Endothelial cell (in vitro differentiated cells): Measurements from ENCODE around the gene SASH1. TPM values are rescaled to one million over a fixed set of nuclear protein-coding genes. Genes with fewer than 3 reads are reported as not detected.
A peak's percentile ranks its signal among the peaks of the same experiment; 100 is the strongest.

ENCODE experiments used
- DNase-seq: peaks from one replicate; pipeline ENCODE4 v3.0.0; 2021; ENCODE audit warnings: low spot score
- H3K27ac Mint-ChIP-seq: one replicate; pipeline ENCODE4 v1.8.0; 2021; ENCODE audit warnings: mixed read lengths, inconsistent platforms; ENCODE audit not compliant: unreplicated experiment
- H3K27me3 Mint-ChIP-seq: one replicate; pipeline ENCODE4 v1.8.0; 2021; ENCODE audit warnings: mild to moderate bottlenecking, moderate library complexity, mixed read lengths, inconsistent platforms; ENCODE audit not compliant: unreplicated experiment
- H3K36me3 Mint-ChIP-seq: one replicate; pipeline ENCODE4 v1.8.0; 2021; ENCODE audit warnings: mild to moderate bottlenecking, low read depth, mixed read lengths, inconsistent platforms; ENCODE audit not compliant: unreplicated experiment
- H3K4me1 Mint-ChIP-seq: one replicate; pipeline ENCODE4 v1.8.0; 2021; ENCODE audit warnings: mild to moderate bottlenecking, mixed read lengths, inconsistent platforms; ENCODE audit not compliant: unreplicated experiment
- H3K4me3 Mint-ChIP-seq: one replicate; pipeline ENCODE4 v1.8.0; 2021; ENCODE audit warnings: mild to moderate bottlenecking, mixed read lengths, inconsistent platforms; ENCODE audit not compliant: unreplicated experiment
- H3K9me3 Mint-ChIP-seq: one replicate; pipeline ENCODE4 v1.8.0; 2021; ENCODE audit warnings: mixed read lengths, inconsistent platforms; ENCODE audit not compliant: unreplicated experiment
- CTCF ChIP-seq: fragments of 200-600 bp; sonication (generic); IDR thresholded peaks from one replicate; pipeline ENCODE4 v1.5.0; 2021; ENCODE audit warnings: antibody characterized with exemption; ENCODE audit not compliant: unreplicated experiment
- total RNA-seq: library from RNA; stranded (reverse); fragmentation: NEBNext Ultra II Directional; extraction: Animal tissue kit (Norgen Biotek cat#: 25700); gene quantifications from one replicate; pipeline ENCODE4 v1.2.1, GENCODE V29; 2021; ENCODE audit not compliant: unreplicated experiment

Gene SASH1
- total RNA-seq, 1 donor from 2014 or later, result 138 TPM

- Mint-ChIP-seq H3K9me3 (peaks cover 2% of the 10 kb centered on the region), H3K27ac (no peak overlapping the region), H3K27me3 (peaks cover 2% of the 10 kb centered on the region), H3K4me1 (peaks cover 16% of the 10 kb centered on the region), H3K36me3 (peaks cover 58% of the 10 kb centered on the region), H3K4me3 (peak overlapping the region; percentile 3)
- no peak for TF ChIP-seq CTCF
- DNase-seq, result no peak
Measured at GRCh38 chr6:148548065-148548748, 205.6 kb downstream of the SASH1 start.

GRCh38 chr6:148548749-148549140 lies 206.1 kb downstream of the SASH1 start:
- peaks cover 16% of the 10 kb centered on the region for H3K4me1 Mint-ChIP-seq
- DNase-seq, result no peak
- no peak overlapping the region for H3K4me3 Mint-ChIP-seq
- H3K36me3 Mint-ChIP-seq, result peaks cover 58% of the 10 kb centered on the region
- H3K27me3 Mint-ChIP-seq, result peaks cover 2% of the 10 kb centered on the region
- TF ChIP-seq CTCF, result no peak
- peaks cover 7% of the 10 kb centered on the region for H3K9me3 Mint-ChIP-seq
- no peak overlapping the region for H3K27ac Mint-ChIP-seq

- TF ChIP-seq CTCF, result no peak
- Mint-ChIP-seq H3K27me3 (no peaks in the 10 kb centered on the region), H3K4me3 (peak overlapping the region; percentile 47), H3K27ac (peak overlapping the region; percentile 91), H3K9me3 (peaks cover 10% of the 10 kb centered on the region), H3K36me3 (peaks cover 54% of the 10 kb centered on the region), H3K4me1 (peaks cover 16% of the 10 kb centered on the region)
- DNase-seq, result no peak
Measured at GRCh38 chr6:148550569-148550968, 207.9 kb downstream of the SASH1 start.

- TF ChIP-seq CTCF, result no peak
- H3K4me1 Mint-ChIP-seq, result peaks cover 18% of the 10 kb centered on the region
- no peak for DNase-seq
- H3K27ac Mint-ChIP-seq, result peak overlapping the region; percentile 91
- H3K27me3 Mint-ChIP-seq, result no peaks in the 10 kb centered on the region
- H3K4me3 Mint-ChIP-seq, result peak overlapping the region; percentile 29
- peaks cover 52% of the 10 kb centered on the region for H3K36me3 Mint-ChIP-seq
- peaks cover 10% of the 10 kb centered on the region for H3K9me3 Mint-ChIP-seq
Measured at GRCh38 chr6:148551226-148551625, 208.6 kb downstream of the SASH1 start.

- no peak for TF ChIP-seq CTCF
- Mint-ChIP-seq H3K9me3 (peaks cover 10% of the 10 kb centered on the region), H3K27me3 (peaks cover 6% of the 10 kb centered on the region), H3K27ac (no peak overlapping the region), H3K4me3 (no peak overlapping the region), H3K4me1 (peaks cover 10% of the 10 kb centered on the region), H3K36me3 (peaks cover 28% of the 10 kb centered on the region)
- DNase-seq, result no peak
Measured at GRCh38 chr6:148556410-148556809, 213.8 kb downstream of the SASH1 start.
